A549 (cell line): Measurements from ENCODE around the gene TMEM14A. TPM values are rescaled to one million over a fixed set of nuclear protein-coding genes. Genes with fewer than 3 reads are reported as not detected.

Experiments
- ATAC-seq, 2 experiments: fragments of 200-7000 bp in 1 of 2; fragments of >200 bp in 1 of 2; cut with Nextera tagmentation in 1 of 2; cut with Tn5 transposase in 1 of 2; 3 replicates each; pipeline versions ENCODE4 v1.8.0 to v1.9.1; 2018 to 2020; ENCODE audit warnings: mild to moderate bottlenecking in 1 of 2, moderate library complexity in 1 of 2
- CTCF ChIA-PET: fragments of 300-600 bp; sonication (Branson Sonifier 250); formaldehyde crosslinking; extraction: SDS; loops from one replicate; lab custom pipeline; 2021; ENCODE audit warnings: antibody characterized with exemption, inconsistent platforms; lab: Yijun Ruan, JAX
- POLR2A ChIA-PET: fragments of 350-600 bp; formaldehyde crosslinking; extraction: SDS; loops from one replicate; lab custom pipeline; 2021; ENCODE audit warnings: antibody characterized with exemption, inconsistent platforms; lab: Yijun Ruan, JAX
- DNase-seq, 2 experiments: peaks; one replicate each; pipeline versions ENCODE4 v3.0.0 to v3.0.0-alpha.2; 2011 to 2016; ENCODE audit warnings: low read depth in 1 of 2, low spot score in 1 of 2
- FAIRE-seq: peaks from 2 replicates; lab custom pipeline; 2011; peaks lifted over from hg19 to GRCh38; lab: Jason Lieb, UNC
- H3K27ac ChIP-seq, 2 experiments: fragments of >200 bp; sonication (Bioruptor Twin); formaldehyde crosslinking; 3 replicates each; pipeline ENCODE4 v1.5.1; 2016 to 2017
- H3K4me1 ChIP-seq: fragments of >200 bp; sonication (Bioruptor Twin); formaldehyde crosslinking; 3 replicates; pipeline ENCODE4 v1.6.1; 2016
- H3K4me2 ChIP-seq: fragments of >200 bp; sonication (Bioruptor Twin); formaldehyde crosslinking; 3 replicates; pipeline ENCODE4 v1.6.1; 2016
- H3K4me3 ChIP-seq: fragments of >200 bp; sonication (Bioruptor Twin); formaldehyde crosslinking; 3 replicates; pipeline ENCODE4 v1.5.1; 2016
- H3K9me3 ChIP-seq: fragments of >200 bp; sonication (Bioruptor Twin); formaldehyde crosslinking; 3 replicates; pipeline ENCODE4 v1.6.1; 2016
- ATOH8 ChIP-seq: fragments of 250-450 bp; sonication (Bioruptor Pico); IDR thresholded peaks from 2 replicates; pipeline ENCODE4 v1.5.0; 2020; ENCODE audit warnings: low read depth, mild to moderate bottlenecking, moderate library complexity
- CBX2 ChIP-seq: fragments of 200-600 bp; sonication (generic); IDR thresholded peaks from 2 replicates; pipeline ENCODE4 v1.6.1; 2016; ENCODE audit warnings: low read depth, mild to moderate bottlenecking, borderline replicate concordance
- CEBPB ChIP-seq, 2 experiments: fragments of >200 bp in 1 of 2; sonication (Bioruptor Twin) in 1 of 2; formaldehyde crosslinking in 1 of 2; IDR thresholded peaks; 2 replicates each; pipeline ENCODE4 v1.6.1; 2012 to 2016
- EHMT2 ChIP-seq: fragments of 200-600 bp; sonication (generic); IDR thresholded peaks from 2 replicates; pipeline ENCODE4 v1.6.1; 2016; ENCODE audit warnings: antibody characterized with exemption, low read depth, mild to moderate bottlenecking, moderate library complexity
- ESRRA ChIP-seq: fragments of 150-350 bp; IDR thresholded peaks from 2 replicates; pipeline ENCODE4 v1.6.1; 2014; ENCODE audit warnings: mild to moderate bottlenecking, low read length, borderline replicate concordance
- HES2 ChIP-seq: fragments of >200 bp; sonication (Bioruptor Twin); formaldehyde crosslinking; IDR thresholded peaks from 2 replicates; pipeline ENCODE4 v1.6.1; 2016
- HMGXB4 ChIP-seq: fragments of 250-450 bp; sonication (Bioruptor Pico); IDR thresholded peaks from 2 replicates; pipeline ENCODE4 v1.5.0; 2021; ENCODE audit warnings: mild to moderate bottlenecking, moderate library complexity, borderline replicate concordance
- JUN ChIP-seq, 2 experiments: fragments of >200 bp; sonication (Bioruptor Twin); formaldehyde crosslinking; IDR thresholded peaks; 2 replicates in 1 of 2; 3 replicates in 1 of 2; pipeline ENCODE4 v1.6.1; 2016 to 2017
- JUNB ChIP-seq: fragments of >200 bp; sonication (Bioruptor Twin); formaldehyde crosslinking; IDR thresholded peaks from 2 replicates; pipeline ENCODE4 v1.6.1; 2016
- KDM5A ChIP-seq: fragments of 200-600 bp; sonication (generic); IDR thresholded peaks from 2 replicates; pipeline ENCODE4 v1.6.1; 2016; ENCODE audit warnings: antibody characterized with exemption, mild to moderate bottlenecking
- PHF8 ChIP-seq: fragments of 200-600 bp; sonication (generic); IDR thresholded peaks from 2 replicates; pipeline ENCODE4 v1.6.1; 2016; ENCODE audit warnings: low read depth, mild to moderate bottlenecking, antibody characterized with exemption, moderate library complexity, borderline replicate concordance
- POLR2A ChIP-seq: IDR thresholded peaks from 2 replicates; pipeline ENCODE4 v1.6.1; 2012; ENCODE audit warnings: mild to moderate bottlenecking, low read length
- RAD21 ChIP-seq, 2 experiments: fragments of >200 bp in 1 of 2; sonication (Bioruptor Twin) in 1 of 2; formaldehyde crosslinking in 1 of 2; IDR thresholded peaks in 1 of 2; conservative IDR thresholded peaks in 1 of 2; 2 replicates in 1 of 2; 3 replicates in 1 of 2; pipeline ENCODE4 v1.6.1; 2012 to 2018; ENCODE audit warnings: inconsistent platforms in 1 of 2
- RCOR1 ChIP-seq: fragments of 150-350 bp; IDR thresholded peaks from 2 replicates; pipeline ENCODE4 v1.6.1; 2014; ENCODE audit warnings: antibody characterized with exemption, low read length, low read depth
- RFX5 ChIP-seq: fragments of 450-650 bp; IDR thresholded peaks from 2 replicates; pipeline ENCODE4 v1.7.1; 2014; ENCODE audit warnings: antibody characterized with exemption, mild to moderate bottlenecking, moderate library complexity
- RNF2 ChIP-seq: fragments of 200-600 bp; sonication (generic); IDR thresholded peaks from 2 replicates; pipeline ENCODE4 v1.6.1; 2016; ENCODE audit warnings: low read depth, mild to moderate bottlenecking, antibody characterized with exemption, moderate library complexity, borderline replicate concordance
- TFCP2L1 ChIP-seq: fragments of 250-450 bp; sonication (Bioruptor Pico); IDR thresholded peaks from 2 replicates; pipeline ENCODE4 v1.5.0; 2021; ENCODE audit warnings: mild to moderate bottlenecking
- ZC3H11A ChIP-seq: fragments of 450-650 bp; IDR thresholded peaks from 2 replicates; pipeline ENCODE4 v1.6.1; 2014; ENCODE audit warnings: antibody characterized with exemption, mild to moderate bottlenecking
- WGBS: methylation state at CpG from one replicate; pipeline ENCODE4 v1.1.6; 2017; ENCODE audit errors: missing lambda C conversion rate; 5-methylcytosine and 5-hydroxymethylcytosine counted together
- polyA plus RNA-seq, 4 experiments: library from polyadenylated mRNA; depleted of rRNA in 3 of 4; stranded (reverse); fragments of >200 nt; fragmentation: RNase III in 1 of 4; extraction: RNeasy Plus Mini Kit Qiagen cat#74134 plus additional on column Dnase treatment in 1 of 4; gene quantifications; 2 replicates in 3 of 4; 3 replicates in 1 of 4; pipeline ENCODE4 v1.2.3, GENCODE V29; 2011 to 2017
- TF ChIP-seq, protein P1 (sequence below): IDR thresholded peaks from 2 replicates; pipeline ENCODE4 v1.6.1; 2012
- TF ChIP-seq, protein P2 (sequence below): fragments of >200 bp; sonication (Bioruptor Twin); formaldehyde crosslinking; IDR thresholded peaks from 3 replicates; pipeline ENCODE4 v1.6.1; 2016
- TF ChIP-seq, protein P3 (sequence below): fragments of >200 bp; sonication (Bioruptor Twin); formaldehyde crosslinking; IDR thresholded peaks from 3 replicates; pipeline ENCODE4 v1.5.1; 2016

The TMEM14A gene
- polyA plus RNA-seq, 2 of the 4 experiments (the other 2 are of a cell fraction), result 53.4 to 63.8 TPM

DNA sequence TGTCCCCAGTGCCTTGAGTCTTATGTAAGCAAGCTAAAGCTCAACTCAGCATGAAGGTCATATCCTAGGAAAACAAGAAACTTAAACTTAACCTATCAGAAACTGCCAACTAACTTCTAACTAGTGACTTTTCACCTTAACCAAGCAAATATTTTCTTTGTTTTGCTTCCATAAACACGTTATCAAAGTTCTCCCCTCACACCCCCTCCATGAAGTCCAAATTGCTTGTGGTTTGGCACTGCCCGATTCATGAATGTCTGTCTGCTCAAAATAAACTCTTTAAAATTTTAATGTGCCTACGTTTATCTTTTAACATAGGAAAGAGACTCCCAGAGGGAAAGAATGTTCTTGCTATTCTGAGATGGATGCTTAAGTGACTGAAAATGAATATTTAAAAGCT is 57.5 kb downstream of the TMEM14A start:
- TF ChIP-seq, protein P1, sequence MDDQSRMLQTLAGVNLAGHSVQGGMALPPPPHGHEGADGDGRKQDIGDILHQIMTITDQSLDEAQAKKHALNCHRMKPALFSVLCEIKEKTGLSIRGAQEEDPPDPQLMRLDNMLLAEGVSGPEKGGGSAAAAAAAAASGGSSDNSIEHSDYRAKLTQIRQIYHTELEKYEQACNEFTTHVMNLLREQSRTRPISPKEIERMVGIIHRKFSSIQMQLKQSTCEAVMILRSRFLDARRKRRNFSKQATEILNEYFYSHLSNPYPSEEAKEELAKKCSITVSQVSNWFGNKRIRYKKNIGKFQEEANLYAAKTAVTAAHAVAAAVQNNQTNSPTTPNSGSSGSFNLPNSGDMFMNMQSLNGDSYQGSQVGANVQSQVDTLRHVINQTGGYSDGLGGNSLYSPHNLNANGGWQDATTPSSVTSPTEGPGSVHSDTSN, result no peak
- TF ChIP-seq RCOR1 (no peak), JUNB (no peak), RAD21 (conservative IDR thresholded peaks at IDR 0.05 in 1 of 2, IDR thresholded peaks at IDR 0.05 in 1 of 2) (no peak), POLR2A (no peak), PHF8 (no peak), CBX2 (no peak), CEBPB (IDR thresholded peaks at IDR 0.05) (no peak), KDM5A (no peak), HMGXB4 (CRISPR knock-in tag) (no peak)
- Histone ChIP-seq H3K9me3 (no peaks in the 10 kb centered on the region), H3K27ac (no peak overlapping the region), H3K4me2 (no peak overlapping the region), H3K4me3 (no peak overlapping the region), H3K4me1 (peaks cover 32% of the 10 kb centered on the region)
- CTCF ChIA-PET, result no interaction called here
- no peak for FAIRE-seq
- no peak for DNase-seq
- 58% methylated on average over 3 of the region's 3 CpGs for WGBS
- no peak for ATAC-seq
- POLR2A ChIA-PET, result no interaction called here

DNA sequence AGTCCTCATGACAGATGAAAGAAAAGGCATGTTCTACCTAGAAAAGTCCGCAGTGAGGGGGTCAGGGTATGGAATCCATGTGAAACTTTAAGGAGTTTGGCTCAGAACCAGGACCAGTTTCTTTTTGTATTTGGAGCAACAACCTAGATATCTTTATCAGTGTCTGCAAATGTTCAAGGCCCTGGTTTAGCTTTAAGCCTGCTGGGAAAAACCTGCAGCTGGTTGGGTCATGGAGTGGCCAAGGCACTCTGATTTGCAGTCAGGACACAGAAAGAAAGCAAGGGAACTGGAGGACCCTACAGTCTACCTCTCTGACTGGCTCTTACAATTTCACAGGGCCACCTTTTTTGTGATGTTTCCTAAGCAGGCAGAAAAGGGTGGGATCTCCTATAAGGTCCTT is 58.7 kb downstream of the TMEM14A start:
- TF ChIP-seq PHF8 (no peak), TFCP2L1 (CRISPR knock-in tag) (no peak), POLR2A (no peak), ATOH8 (CRISPR knock-in tag) (no peak), ZC3H11A (no peak), RNF2 (no peak), ESRRA (no peak), JUN (IDR thresholded peaks at IDR 0.05) (no peak), HES2 (no peak), RFX5 (no peak), EHMT2 (no peak)
- TF ChIP-seq, protein P2, sequence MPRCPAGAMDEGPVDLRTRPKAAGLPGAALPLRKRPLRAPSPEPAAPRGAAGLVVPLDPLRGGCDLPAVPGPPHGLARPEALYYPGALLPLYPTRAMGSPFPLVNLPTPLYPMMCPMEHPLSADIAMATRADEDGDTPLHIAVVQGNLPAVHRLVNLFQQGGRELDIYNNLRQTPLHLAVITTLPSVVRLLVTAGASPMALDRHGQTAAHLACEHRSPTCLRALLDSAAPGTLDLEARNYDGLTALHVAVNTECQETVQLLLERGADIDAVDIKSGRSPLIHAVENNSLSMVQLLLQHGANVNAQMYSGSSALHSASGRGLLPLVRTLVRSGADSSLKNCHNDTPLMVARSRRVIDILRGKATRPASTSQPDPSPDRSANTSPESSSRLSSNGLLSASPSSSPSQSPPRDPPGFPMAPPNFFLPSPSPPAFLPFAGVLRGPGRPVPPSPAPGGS, result no peak
- TF ChIP-seq, protein P3, sequence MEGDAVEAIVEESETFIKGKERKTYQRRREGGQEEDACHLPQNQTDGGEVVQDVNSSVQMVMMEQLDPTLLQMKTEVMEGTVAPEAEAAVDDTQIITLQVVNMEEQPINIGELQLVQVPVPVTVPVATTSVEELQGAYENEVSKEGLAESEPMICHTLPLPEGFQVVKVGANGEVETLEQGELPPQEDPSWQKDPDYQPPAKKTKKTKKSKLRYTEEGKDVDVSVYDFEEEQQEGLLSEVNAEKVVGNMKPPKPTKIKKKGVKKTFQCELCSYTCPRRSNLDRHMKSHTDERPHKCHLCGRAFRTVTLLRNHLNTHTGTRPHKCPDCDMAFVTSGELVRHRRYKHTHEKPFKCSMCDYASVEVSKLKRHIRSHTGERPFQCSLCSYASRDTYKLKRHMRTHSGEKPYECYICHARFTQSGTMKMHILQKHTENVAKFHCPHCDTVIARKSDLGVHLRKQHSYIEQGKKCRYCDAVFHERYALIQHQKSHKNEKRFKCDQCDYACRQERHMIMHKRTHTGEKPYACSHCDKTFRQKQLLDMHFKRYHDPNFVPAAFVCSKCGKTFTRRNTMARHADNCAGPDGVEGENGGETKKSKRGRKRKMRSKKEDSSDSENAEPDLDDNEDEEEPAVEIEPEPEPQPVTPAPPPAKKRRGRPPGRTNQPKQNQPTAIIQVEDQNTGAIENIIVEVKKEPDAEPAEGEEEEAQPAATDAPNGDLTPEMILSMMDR, result no peak
- no peak overlapping the region for H3K27ac ChIP-seq
- no peaks in the 10 kb centered on the region for H3K9me3 ChIP-seq
- WGBS, result 78% methylated on average over 1 of the region's 1 CpG
- H3K4me2 ChIP-seq, result no peak overlapping the region
- H3K4me3 ChIP-seq, result no peak overlapping the region
- POLR2A ChIA-PET, result no interaction called here
- peaks cover 25% of the 10 kb centered on the region for H3K4me1 ChIP-seq
- FAIRE-seq (no peak), DNase-seq (no peak), ATAC-seq (no peak)
- CTCF ChIA-PET, result interaction anchor here (0.5 kb wide), 1 partner anchor 236 kb away, joined by 3 read pairs; no protein-coding TSS in a partner anchor
